Adipocyte (in vitro differentiated cells): Measurements from ENCODE around the gene EML1.

Source experiments
- DNase-seq: peaks from one replicate; pipeline ENCODE4 v3.0.0-alpha.2; 2015; ENCODE audit warnings: low read depth
- H3K27me3 ChIP-seq: replicated peaks from 2 replicates; pipeline ENCODE4 v1.7.0; 2013; ENCODE audit warnings: mild to moderate bottlenecking, low read length, moderate library complexity; ENCODE audit not compliant: control insufficient read depth, insufficient read depth
- H3K36me3 ChIP-seq: 2 replicates; pipeline ENCODE4 v1.7.0; 2013; ENCODE audit warnings: low read length, mild to moderate bottlenecking, moderate library complexity; ENCODE audit not compliant: control insufficient read depth, insufficient read depth, severe bottlenecking
- H3K4me1 ChIP-seq: 2 replicates; pipeline ENCODE4 v1.7.0; 2013; ENCODE audit warnings: mild to moderate bottlenecking, low read length, moderate library complexity; ENCODE audit not compliant: control insufficient read depth, insufficient read depth
- H3K4me3 ChIP-seq: 2 replicates; pipeline ENCODE4 v1.7.0; 2013; ENCODE audit warnings: mild to moderate bottlenecking, low read length, moderate library complexity
- H3K9ac ChIP-seq: 2 replicates; pipeline ENCODE4 v1.7.0; 2013; ENCODE audit warnings: mild to moderate bottlenecking, low read length, moderate library complexity
- H3K9me3 ChIP-seq: 2 replicates; pipeline ENCODE4 v1.7.0; 2013; ENCODE audit warnings: mild to moderate bottlenecking, low read length, moderate library complexity; ENCODE audit not compliant: control insufficient read depth

Gene EML1

GRCh38 chr14:99899578-99900178, 106.5 kb downstream of the EML1 start:
- no peaks in the 10 kb centered on the region for H3K4me1 ChIP-seq
- H3K4me3 ChIP-seq: no peak overlapping the region
- no peaks in the 10 kb centered on the region for H3K27me3 ChIP-seq
- peaks cover 6% of the 10 kb centered on the region for H3K9me3 ChIP-seq
- peaks cover 21% of the 10 kb centered on the region for H3K36me3 ChIP-seq
- H3K9ac ChIP-seq: no peak overlapping the region
- DNase-seq: peak; percentile 80

GRCh38 chr14:99902925-99903324, 109.7 kb downstream of the EML1 start:
- H3K4me3 ChIP-seq: no peak overlapping the region
- DNase-seq: no peak
- H3K9ac ChIP-seq: no peak overlapping the region
- H3K9me3 ChIP-seq: peaks cover 6% of the 10 kb centered on the region
- H3K36me3 ChIP-seq: peaks cover 15% of the 10 kb centered on the region
- H3K27me3 ChIP-seq: no peaks in the 10 kb centered on the region
- H3K4me1 ChIP-seq: no peaks in the 10 kb centered on the region

GRCh38 chr14:99904506-99904905, 111.3 kb downstream of the EML1 start:
- no peak for DNase-seq

DNA sequence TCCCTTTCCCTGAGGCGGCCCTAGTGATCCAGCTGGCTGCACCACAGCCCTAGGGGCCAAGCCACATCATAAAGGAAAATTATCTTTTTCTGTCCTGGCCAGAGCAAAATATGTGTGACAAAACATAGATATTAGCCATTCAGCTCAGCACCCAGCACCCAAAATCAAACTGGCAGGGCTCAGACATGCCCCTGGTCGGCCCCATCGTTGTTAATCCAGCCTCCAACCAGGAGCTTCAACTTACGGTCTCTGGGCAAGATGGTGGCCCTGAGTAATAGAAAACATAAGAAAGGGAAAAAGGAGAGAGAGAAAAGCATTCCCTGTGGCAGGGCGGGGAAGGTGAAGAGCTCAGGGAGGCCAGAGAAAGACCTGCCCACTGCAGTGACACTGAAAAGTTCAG, 111.9 kb downstream of the EML1 start:
- DNase-seq: no peak
- H3K9me3 ChIP-seq: peaks cover 6% of the 10 kb centered on the region
- no peak overlapping the region for H3K9ac ChIP-seq
- no peak overlapping the region for H3K4me3 ChIP-seq
- H3K27me3 ChIP-seq: no peaks in the 10 kb centered on the region
- H3K4me1 ChIP-seq: peaks cover 8% of the 10 kb centered on the region
- H3K36me3 ChIP-seq: peaks cover 13% of the 10 kb centered on the region

More at GRCh38 chr14:99904506-99904905, 111.3 kb downstream of the EML1 start:
- Histone ChIP-seq H3K27me3 (no peaks in the 10 kb centered on the region), H3K4me1 (peaks cover 2% of the 10 kb centered on the region), H3K9ac (no peak overlapping the region), H3K4me3 (no peak overlapping the region), H3K36me3 (peaks cover 13% of the 10 kb centered on the region), H3K9me3 (peaks cover 6% of the 10 kb centered on the region)

DNA sequence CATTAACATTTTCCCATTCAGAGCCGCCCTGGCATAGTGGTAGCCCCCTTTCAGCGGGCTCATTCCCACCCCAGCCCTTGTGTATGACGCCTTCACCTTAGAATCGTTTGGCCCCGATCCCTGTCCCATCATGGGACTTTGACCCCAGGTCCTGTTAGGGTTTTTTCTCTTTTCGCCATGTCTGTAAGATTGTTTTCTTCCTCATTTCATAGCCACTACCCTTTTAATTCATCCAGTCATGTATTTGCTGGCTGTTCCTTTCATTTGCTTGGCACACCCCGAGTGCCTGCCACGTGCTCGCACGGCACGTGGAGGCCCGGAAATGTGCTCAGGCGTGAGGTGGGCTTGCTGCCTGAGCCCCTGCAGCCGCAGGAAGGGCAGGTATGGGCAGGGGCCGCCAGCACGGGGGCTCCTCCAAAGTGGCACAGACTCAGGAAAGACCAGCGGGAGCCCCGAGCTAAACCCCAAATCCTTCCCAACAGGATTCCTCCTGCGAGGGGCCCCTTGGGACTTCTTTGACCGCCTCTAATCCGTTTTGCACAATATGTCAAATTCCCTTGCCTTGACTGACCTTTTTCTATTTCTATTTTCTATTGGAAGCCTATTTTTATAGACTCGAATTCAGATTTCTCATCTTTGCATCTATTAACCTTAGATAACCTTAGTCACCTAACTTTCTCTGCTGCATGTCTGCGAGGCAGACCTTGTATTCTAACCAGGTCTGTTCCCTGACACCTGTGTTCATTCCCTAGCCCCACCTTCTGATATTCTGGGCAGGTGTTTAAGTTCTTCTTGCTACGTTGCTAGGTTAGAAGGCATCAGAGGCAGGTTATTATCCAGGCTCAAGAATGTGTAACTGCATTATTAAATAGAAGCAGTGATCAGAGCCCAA, 114.8 kb downstream of the EML1 start:
- H3K36me3 ChIP-seq: peaks cover 4% of the 10 kb centered on the region
- peaks cover 20% of the 10 kb centered on the region for H3K4me1 ChIP-seq
- H3K27me3 ChIP-seq: no peaks in the 10 kb centered on the region
- no peak for DNase-seq
- peaks cover 3% of the 10 kb centered on the region for H3K9me3 ChIP-seq
- H3K9ac ChIP-seq: no peak overlapping the region
- no peak overlapping the region for H3K4me3 ChIP-seq

DNA sequence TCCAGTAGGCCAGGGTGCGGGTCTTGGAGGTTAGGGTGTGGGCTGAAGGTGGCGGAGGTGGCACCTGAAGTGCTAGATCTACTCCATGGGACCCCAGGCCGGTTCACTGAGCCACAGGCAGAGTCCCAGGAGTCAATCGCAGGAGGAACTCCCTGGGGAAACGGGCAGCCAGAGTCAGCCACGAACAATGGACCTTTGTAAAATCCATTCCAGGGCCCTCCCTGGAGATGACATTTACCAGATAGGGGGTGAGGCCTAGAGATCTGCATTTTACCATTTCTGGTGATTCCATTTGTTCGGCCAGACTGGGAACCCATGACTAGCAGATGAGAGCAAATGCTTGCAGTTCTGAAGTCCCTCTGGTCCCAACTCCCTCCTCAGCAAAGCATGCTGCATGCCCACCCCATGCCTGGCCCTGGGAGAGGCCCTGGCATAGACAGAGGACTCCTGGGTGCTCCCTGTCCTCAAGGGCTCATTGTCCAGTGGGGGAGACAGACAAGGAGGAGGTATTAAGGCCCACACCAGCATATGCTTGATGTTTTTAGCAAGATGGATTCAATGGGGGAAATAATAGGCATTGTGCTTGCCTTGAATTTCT, 115.5 kb downstream of the EML1 start:
- Histone ChIP-seq H3K4me1 (peaks cover 20% of the 10 kb centered on the region), H3K4me3 (no peak overlapping the region), H3K36me3 (no peaks in the 10 kb centered on the region), H3K9me3 (no peaks in the 10 kb centered on the region), H3K9ac (no peak overlapping the region), H3K27me3 (no peaks in the 10 kb centered on the region)
- no peak for DNase-seq

DNA sequence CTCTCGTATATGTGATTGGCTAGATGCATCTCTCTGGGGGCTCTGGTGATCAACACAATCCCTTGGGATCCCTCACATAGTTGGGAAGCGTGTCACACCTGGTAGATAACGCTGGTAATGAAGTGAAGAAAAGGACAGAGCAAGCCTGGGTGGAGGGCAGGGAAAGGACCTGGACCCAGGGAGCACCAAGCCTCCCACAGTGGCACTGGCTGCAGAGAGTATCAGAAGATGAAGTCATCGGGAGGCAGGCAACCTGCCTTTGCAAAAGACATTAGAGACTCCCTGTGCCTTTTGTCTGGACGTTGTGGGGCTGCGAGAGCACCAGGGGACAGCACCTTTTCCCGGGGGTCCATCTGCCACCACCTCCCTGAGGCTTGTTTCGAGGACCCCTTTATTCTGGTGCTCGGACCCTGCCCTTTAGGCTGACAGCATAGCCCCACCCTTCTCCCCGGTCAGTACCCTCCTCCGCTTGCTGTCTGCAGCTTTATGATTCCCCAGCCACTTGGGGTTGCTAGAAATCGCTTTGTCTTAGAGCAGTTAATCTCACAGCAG, 116.4 kb downstream of the EML1 start:
- H3K4me1 ChIP-seq: peaks cover 20% of the 10 kb centered on the region
- H3K27me3 ChIP-seq: no peaks in the 10 kb centered on the region
- H3K9me3 ChIP-seq: no peaks in the 10 kb centered on the region
- peaks cover 7% of the 10 kb centered on the region for H3K36me3 ChIP-seq
- H3K9ac ChIP-seq: no peak overlapping the region
- DNase-seq: no peak
- no peak overlapping the region for H3K4me3 ChIP-seq

DNA sequence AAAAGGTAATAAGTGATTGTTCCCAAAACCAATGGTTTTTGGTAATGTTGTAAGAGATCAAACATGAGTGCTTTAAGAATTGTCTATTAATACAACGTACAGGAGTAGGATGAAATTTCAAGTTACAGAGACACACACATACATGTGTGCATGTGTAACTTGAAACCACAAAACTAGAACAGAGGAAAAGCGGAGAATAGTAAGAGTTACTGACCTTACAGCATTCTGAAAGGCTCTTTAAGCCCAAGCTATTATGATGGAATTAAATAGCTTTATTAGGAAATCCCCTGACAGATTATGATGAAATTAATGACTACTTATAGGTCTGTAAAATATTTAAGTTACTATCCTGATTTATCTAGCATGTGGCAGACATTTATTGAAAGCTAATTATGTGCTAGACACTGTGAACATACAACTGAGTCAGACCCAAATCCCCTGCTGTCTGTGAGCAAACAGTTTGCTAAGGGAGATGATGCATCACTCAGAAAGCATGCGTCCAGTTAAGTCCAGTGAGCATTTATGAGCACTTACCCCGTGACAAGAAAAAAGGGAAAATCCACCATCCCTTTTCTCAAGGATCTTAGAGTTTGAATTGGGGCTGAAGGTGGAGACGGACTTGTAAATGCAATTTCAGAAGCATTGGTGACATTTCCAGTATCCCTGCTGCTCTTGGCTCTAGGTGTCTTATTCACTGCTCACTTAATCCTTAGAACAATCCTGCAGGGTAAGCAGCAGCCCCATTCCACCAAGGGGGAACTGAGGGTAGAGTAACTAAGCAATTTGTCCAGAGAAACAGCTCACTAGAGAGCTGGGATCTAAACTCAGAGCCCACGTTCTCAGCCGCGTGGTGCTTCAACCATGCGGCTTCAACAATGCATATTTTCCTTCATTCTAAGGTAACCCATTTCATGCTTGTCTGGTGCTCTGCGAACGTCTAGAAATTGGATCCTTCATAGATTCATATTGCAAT, 117.4 kb downstream of the EML1 start:
- DNase-seq: peak; percentile 88
- Histone ChIP-seq H3K4me3 (no peak overlapping the region), H3K27me3 (no peaks in the 10 kb centered on the region), H3K36me3 (peaks cover 10% of the 10 kb centered on the region), H3K9me3 (no peaks in the 10 kb centered on the region), H3K9ac (no peak overlapping the region), H3K4me1 (peaks cover 20% of the 10 kb centered on the region)

GRCh38 chr14:99915305-99916090, 122.3 kb downstream of the EML1 start:
- peaks cover 17% of the 10 kb centered on the region for H3K36me3 ChIP-seq
- no peaks in the 10 kb centered on the region for H3K9me3 ChIP-seq
- no peaks in the 10 kb centered on the region for H3K27me3 ChIP-seq
- H3K4me1 ChIP-seq: peaks cover 8% of the 10 kb centered on the region
- no peak for DNase-seq
- no peak overlapping the region for H3K4me3 ChIP-seq
- H3K9ac ChIP-seq: no peak overlapping the region

- Histone ChIP-seq H3K27me3 (no peaks in the 10 kb centered on the region), H3K9me3 (no peaks in the 10 kb centered on the region), H3K9ac (no peak overlapping the region), H3K4me1 (peaks cover 3% of the 10 kb centered on the region), H3K4me3 (no peak overlapping the region), H3K36me3 (peaks cover 17% of the 10 kb centered on the region)
- no peak for DNase-seq
Observed at GRCh38 chr14:99916091-99916383, 122.8 kb downstream of the EML1 start.
